ENCODE data around the gene GIT2. TPM values are rescaled to one million over a fixed set of nuclear protein-coding genes. Genes with fewer than 3 reads are reported as not detected.

The GIT2 gene
- total and polyA plus RNA-seq, 2 experiments from 2014 or later = 15.8 to 20.9 TPM

- no peak for TF ChIP-seq ETS1 (IDR thresholded peaks at IDR 0.05)
- TF ChIP-seq EZH2phosphoT487 (IDR thresholded peaks at IDR 0.05; ENCODE audit: unreplicated experiment) = no peak
Observed at GRCh38 chr12:109919456-109919855, 76.7 kb downstream of the GIT2 start (continued).

DNA sequence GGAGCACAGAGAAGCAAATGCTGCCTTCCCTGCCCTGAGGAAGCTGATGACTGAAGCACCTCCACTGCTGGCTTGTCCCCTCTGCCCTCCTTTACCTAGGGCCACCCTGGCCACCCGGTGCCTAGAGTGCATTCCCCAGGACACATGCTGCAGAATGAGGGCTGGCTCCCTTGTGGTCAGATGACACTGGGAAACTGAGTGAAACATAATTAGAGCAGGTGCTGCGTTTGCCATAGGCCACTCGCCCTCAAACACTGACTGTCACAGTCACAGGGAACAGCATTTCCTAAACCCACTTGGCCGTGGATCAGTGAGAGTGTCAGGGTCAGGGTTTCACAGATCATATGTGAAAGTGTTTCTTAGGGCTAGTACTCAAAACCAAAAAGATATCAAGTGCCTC, 80.1 kb downstream of the GIT2 start:
- Histone ChIP-seq H3F3A (replicated peaks; ENCODE audit: low read depth) (0 out of 2 replicates have a peak, but pooled peaks cover 3% of the 10 kb centered on the region), H3K36me3 (ENCODE audit: insufficient read depth) (no peaks in the 10 kb centered on the region), H3K9me2 (ENCODE audit: insufficient read depth) (no peaks in the 10 kb centered on the region), H3K4me2 (no peak overlapping the region), H4K20me1 (replicated peaks; ENCODE audit: insufficient read depth) (no peaks in the 10 kb centered on the region), H2AFZ (no peak overlapping the region), H3K27ac (ENCODE audit: low read depth) (no peak overlapping the region), H3K4me1 (ENCODE audit: insufficient read depth) (no peaks in the 10 kb centered on the region), H3K27me3 (ENCODE audit: insufficient read depth) (no peaks in the 10 kb centered on the region), H3K4me3 (no peak overlapping the region), H3K79me2 (replicated peaks; ENCODE audit: insufficient read depth) (no peaks in the 10 kb centered on the region)
- Mint-ChIP-seq H3K9me3 (peaks cover 7% of the 10 kb centered on the region; the same call in 1 of the 3 replicates), H3K4me1 (peaks cover 5% of the 10 kb centered on the region; the same call in 2 of the 3 replicates), H3K36me3 (ENCODE audit: low read depth) (peaks cover 51% of the 10 kb centered on the region), H3K27me3 (ENCODE audit: insufficient read depth, low read depth, poor library complexity) (peaks cover 4% of the 10 kb centered on the region), H3K4me3 (no peak overlapping the region), H3K27ac (no peak overlapping the region)
- no peak for DNase-seq (ENCODE audit: low spot score)
- ATAC-seq = no peak
- TF ChIP-seq NANOG (IDR thresholded peaks at IDR 0.05; ENCODE audit: borderline replicate concordance) (no peak), EZH2phosphoT487 (IDR thresholded peaks at IDR 0.05; ENCODE audit: unreplicated experiment) (no peak), STAT1 (IDR thresholded peaks at IDR 0.05; ENCODE audit: unreplicated experiment) (no peak), ZNF331 (CRISPR knock-in tag; IDR thresholded peaks at IDR 0.05; ENCODE audit: low read depth) (no peak), ZNF462 (CRISPR knock-in tag; IDR thresholded peaks at IDR 0.05) (no peak), REST (IDR thresholded peaks at IDR 0.05; ENCODE audit: unreplicated experiment) (no peak), EZH2 (IDR thresholded peaks at IDR 0.05; ENCODE audit: low read depth, unreplicated experiment) (no peak), JUNB (IDR thresholded peaks at IDR 0.05; ENCODE audit: unreplicated experiment) (no peak), CREB1 (CRISPR knock-in tag; IDR thresholded peaks at IDR 0.05; ENCODE audit: low read depth) (no peak), ETS1 (IDR thresholded peaks at IDR 0.05) (no peak)
- TF ChIP-seq, protein P1, sequence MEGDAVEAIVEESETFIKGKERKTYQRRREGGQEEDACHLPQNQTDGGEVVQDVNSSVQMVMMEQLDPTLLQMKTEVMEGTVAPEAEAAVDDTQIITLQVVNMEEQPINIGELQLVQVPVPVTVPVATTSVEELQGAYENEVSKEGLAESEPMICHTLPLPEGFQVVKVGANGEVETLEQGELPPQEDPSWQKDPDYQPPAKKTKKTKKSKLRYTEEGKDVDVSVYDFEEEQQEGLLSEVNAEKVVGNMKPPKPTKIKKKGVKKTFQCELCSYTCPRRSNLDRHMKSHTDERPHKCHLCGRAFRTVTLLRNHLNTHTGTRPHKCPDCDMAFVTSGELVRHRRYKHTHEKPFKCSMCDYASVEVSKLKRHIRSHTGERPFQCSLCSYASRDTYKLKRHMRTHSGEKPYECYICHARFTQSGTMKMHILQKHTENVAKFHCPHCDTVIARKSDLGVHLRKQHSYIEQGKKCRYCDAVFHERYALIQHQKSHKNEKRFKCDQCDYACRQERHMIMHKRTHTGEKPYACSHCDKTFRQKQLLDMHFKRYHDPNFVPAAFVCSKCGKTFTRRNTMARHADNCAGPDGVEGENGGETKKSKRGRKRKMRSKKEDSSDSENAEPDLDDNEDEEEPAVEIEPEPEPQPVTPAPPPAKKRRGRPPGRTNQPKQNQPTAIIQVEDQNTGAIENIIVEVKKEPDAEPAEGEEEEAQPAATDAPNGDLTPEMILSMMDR (conservative IDR thresholded peaks at IDR 0.05; ENCODE audit: low read depth in 2 of 2) = no peak

Data from GM23338 (cell line).